Measurements from ENCODE around the gene JAKMIP1.

JAKMIP1 gene
- 0.24 to 1.2 reads per million in 2 donors for total RNA-seq

DNA sequence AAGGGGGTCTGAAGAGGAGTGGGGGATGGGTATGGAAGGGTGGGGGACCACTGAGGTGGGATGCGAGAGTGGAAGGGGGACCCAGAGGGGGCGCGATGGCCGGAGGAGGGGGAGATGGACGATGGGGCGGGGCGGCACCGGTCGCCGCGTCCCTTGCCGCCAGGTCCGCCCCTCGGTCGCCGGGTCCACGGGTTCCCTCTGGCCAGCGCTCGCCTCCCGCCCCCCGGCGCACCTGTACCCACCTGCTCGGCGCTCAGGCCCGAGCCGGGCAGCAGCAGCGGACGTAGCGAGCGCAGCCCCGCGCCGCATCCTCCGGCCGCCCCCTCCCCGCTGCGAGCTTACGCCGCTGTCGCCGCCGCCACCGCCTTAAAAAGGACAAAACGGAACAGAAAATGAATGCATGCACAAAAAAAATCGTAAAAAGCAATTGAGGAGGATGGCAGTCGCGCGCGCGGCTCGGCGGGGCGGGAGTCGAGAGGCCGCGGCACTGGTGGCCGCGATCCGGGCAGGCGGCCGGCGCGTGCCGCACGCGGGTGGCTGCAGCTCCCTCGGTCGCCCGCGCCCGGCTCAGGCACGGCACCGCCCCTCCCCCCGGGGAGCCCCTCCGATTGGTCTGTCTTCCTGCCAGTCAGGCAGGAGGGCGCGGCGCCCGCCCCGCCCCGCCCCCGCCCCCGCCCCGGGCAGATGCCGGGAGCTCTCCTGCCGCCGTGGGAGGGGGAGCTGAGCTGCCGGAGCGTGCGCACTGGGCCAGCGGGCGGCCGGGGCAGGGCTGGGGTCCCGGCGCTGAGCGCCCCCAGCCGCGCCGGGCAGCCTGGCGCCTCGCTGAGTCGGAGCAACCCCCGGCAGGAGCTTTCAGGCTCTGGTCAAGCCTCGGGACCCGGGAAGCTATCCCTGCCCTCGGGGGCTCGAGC is at the start of gene JAKMIP1:
JAKMIP1 (minus strand) TSS at position 539 of the 911 bp plus-strand sequence. CDS start 87,699 bp downstream, outside the sequence.
- peak; percentile 83 for DNase-seq

DNA sequence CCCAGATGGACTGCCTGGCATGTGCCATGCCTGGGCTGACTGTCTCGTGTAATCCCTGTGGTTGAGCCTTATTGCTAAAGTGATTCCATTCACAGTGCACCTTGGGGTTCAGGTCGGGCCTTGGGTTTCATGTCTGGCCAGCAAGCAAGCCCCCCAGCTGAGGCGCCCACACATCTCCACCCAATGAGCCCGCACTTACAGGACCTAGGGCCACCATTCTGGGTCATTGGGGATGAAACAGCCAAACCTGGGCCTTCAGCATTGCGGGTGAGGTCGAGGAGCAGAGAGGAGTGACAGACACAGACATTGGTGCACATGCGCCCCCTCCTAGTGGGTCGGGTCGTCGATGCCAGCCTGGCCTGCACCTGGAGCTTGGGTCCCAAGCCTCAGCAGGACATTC is 48.0 kb upstream of the JAKMIP1 start:
- DNase-seq, result no peak

DNA sequence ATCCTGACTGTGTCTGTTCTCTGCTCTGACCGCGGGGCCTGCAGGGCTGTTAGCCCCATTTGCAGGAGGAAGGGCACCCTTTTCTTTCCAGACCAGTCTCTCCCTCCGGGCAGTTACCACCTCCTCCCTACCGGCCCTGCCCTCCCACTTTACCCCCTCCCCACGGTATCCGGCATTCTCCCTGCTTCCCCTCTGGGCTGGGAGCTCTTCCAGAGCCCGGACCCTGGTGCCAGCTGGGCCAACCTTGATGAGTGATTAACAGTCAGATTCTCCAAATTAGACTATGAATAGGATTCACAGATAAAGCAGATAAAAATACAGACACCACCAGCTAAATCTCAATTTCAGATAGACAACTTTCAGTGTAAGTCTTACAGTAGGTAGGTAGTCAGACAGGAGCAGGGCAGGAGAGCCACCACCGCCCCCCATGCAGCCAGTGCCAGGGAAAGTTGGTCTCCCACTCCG is 45.9 kb upstream of the JAKMIP1 start:
- DNase-seq, result no peak

DNA sequence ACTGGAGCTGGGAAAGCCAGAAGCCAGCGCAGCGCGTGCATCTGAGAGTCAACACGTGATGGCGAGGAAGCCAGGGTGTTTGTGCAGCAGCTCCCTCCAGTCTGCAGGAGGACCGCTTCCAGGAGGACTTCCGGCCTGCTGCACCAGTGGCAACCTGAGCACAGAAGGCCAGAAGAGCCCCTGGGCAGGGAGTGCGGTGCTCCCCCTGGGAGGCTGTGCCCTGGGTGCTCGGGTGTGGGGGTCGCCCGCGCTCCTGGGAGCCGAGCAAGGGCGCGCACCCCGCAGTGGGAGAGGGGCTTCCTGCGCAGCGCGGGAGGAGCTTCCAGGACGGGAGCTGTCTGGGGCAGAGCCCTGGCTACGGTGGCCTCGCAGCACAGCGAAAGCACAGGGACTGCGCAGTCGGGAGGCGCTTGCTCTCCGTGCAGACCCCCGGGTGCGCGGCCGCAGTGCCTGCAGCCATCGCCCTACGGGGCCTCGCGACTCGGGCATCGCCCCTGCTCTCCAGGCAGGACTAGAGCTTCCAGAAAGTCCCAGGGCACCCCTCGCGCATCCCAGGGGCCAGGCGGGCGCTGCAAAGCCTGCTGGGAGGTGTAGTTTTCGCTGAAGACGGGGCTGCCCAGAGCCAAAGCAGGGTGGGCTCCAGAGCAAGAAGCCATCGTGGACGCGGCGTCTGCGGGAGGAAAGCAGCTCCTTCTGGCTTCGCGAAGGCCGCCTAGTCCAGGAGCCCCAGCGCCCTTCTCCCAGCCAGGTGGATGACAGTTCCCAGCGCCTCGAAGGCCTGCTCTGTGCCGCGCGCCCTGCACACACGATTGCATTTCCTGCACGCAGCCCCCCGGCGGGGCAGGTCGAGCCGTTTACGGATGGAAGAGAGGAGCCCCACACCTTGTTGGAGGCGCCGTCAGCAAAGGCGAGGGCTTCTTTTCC is 45.2 kb upstream of the JAKMIP1 start:
- no peak for DNase-seq

DNA sequence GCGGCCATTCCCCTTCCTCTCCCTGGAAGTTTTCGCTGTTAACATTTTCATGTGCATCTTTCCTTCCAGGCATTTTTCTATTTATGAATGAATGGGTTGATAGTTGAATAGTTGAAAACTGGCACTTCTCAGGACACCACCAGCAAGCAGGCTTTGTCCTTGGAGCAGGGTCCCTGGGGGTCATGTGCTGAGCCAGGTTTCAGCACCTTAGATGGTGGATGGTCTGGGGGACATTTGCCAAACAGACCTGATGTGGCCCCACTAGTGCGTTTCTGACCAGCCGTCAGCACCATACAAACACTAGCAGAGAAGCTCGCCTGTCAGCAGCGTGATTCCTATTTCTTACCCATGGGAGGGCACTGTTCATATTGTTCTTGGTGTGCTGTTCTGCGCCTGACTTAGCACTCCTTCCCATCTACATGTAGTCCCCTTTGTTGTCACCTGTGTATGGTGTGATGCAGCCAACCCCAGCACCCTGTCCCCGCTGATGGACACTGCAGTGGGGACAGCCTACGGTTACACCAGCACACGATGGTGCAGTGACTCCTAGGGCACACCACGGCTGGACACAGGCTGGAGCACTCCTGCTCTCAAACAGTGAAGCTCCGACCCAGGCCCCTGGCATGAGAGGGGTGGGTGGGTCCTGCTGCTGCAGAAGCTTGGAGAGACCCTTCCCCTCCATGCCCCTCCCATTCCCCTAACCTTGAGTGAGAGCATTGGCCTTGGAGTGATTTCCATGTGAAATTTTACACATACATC is 42.1 kb upstream of the JAKMIP1 start:
- DNase-seq, result no peak

DNA sequence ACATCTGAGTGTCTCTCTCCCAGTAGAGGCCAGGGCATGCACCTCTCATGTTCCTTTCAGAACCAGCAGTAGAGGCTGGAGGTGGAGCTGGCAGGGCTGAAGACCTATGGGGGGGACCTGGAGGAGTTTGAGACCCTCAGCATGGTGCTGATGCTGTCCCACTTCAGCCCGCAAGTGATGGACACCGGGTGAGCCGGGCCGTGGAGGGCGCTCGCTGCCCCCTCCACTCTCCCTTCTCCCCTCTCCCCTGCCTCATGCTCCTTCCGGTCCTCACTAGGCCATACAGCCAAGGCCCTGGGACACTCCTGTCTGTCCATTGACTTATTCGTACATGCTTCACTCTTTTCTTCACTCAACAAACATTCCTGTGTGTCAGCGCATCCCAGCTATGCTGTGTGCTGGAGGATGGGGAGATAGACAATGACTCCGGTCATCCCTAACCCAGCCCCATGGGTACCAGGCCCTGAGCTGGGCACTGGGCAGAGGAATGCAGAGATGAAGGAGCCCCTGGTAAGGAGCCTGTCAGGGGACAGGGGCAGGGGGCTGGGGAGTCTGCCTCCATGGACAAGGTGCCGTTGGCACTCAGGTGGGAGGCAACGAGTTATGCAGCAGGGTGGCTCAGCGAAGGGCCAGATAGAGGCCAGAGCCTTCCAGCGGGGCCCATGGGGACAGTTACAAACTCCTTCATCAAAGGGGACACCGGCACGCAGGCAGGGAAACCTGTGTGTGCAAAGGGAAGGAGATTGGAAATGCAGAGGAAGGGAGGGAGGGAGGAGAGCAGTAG is 40.9 kb upstream of the JAKMIP1 start:
- DNase-seq, result no peak

DNA sequence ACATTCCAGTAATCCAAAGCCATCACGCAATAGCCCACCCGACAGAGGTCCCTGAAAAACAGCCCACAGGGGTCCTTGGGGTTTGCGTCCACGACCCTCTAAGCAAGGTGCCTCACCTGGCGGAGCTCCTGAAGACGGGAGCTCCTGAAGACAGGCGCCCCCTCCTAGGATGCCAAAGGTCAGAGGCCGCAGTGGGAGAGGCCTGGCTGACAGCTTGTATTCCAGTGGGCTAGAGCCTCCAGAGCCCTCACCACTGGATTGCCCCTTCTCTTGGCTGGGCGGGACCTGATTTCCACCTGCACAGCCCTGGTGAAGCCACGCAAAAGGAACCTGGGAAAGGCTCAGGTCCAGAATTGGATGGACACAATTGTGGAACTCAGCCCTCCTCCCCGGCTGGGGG is 39.6 kb upstream of the JAKMIP1 start:
- no peak for DNase-seq

DNA sequence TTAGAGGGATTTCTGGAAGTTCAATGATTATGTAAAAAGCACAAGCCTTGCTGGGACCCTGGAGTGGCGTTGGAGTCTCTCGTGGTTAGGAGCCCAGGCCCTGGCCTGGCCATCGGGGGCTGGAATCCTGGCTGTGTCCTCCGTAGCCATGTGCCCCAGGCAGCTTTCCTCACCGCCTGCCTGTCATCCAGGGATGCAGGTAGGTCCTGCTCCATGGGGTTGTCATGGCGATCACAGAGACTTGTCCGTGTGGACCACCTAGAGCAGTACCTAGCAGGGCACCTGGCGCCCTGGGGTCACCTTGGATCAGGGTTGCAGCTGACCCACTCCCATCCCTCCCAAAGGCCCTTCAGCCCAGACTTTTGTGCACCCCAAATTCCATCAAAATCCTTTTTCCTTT is 39.1 kb upstream of the JAKMIP1 start:
- no peak for DNase-seq

DNA sequence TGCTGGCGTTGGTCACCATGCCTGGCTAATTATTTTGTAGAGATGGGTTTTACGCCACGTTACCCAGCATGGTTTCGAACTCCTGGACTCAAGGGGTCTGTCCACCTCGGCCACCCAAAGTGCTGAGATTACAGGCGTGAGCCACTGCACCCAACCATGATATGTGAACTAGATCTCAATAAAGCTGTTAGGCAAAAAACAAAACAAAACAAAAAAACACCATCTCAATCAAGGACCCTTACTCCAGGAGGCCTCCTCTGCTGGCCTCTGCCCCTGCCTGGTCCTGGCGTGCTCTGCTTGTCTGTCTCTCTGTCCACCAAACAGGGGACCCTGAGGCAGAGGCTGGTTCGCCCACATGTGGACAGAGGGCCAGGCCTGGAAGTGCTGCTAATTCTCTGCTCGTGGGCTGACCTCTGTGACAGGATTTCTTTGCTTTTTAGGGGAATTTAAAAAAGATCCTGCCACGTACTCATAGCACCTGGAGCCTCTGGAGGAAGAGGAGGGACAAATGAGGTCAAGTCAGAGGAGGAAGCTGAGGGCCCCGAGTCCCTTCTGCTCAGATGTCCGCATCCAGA is 36.6 kb upstream of the JAKMIP1 start:
- no peak for DNase-seq

DNA sequence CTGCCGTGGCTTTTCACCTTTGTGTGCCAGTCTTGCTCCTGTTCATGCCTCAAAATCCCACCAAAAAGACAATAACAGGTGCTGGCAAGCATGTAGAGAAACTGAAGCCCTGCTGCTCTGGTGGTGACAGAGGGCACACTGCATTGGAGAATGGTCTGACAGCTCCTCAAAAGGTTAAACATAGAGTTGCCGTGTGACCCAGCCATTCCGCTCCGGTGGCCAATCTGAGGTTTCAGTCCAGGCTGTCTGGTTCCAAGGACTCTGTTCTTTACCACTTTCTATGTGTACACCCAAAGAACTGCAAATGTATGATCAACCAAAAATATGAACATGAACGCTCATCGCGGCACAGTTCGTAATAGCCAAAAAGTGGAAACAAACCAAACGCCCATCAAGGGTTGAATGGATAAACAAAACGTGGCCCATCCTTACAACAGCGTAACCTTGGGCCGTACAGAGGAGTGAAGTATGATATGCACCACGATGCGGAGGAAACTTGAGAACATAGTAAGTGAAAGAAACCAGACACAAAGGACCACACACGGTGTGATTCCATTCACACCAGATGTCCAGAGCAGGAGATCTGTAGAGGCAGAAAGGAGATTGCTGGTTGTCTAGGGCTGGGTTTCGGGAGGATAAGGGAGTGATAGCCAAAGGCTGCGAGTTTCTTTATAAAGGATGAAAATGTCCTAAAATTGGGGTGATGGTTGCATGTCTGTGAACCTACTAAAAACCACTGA is 35.7 kb upstream of the JAKMIP1 start:
- no peak for DNase-seq

DNA sequence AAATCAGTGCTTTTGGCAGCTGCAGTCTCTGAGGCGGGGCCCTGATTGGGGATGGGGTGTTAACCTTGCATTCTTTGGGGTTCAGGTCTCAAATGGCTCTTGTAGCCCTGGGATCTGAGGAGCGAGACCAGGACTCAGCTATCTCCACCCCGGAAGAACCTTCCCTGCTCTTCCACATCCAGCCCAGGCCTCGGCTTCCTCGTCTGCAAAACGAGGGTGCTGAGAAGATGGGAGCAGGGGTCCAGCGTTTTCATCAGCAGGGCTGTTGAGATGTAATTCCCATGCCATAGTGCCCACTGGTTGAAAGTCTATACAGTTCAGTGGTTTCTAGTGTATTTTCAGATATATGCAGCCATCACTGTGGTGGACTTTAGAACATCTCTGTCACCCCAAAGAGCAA is 34.7 kb upstream of the JAKMIP1 start:
- DNase-seq, result no peak

DNA sequence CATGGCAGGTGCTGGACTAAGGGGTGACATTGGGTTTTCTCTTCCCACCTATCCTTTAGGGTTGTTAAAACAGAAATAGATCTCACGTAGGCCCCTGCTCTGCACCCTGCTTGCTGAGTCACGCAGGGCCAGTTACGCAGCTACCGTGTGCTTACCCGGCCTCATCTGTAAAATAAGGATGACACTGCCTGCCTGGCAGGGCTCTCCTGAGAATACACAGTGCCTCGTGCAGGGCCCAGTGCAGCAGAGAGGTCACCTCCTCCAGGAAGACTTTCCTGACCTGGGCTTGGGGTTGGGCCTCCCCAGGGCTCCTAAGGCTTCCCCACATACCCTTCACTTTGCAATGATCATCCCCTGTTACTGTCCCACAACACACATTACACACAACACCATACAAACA is 33.6 kb upstream of the JAKMIP1 start:
- DNase-seq, result no peak

DNA sequence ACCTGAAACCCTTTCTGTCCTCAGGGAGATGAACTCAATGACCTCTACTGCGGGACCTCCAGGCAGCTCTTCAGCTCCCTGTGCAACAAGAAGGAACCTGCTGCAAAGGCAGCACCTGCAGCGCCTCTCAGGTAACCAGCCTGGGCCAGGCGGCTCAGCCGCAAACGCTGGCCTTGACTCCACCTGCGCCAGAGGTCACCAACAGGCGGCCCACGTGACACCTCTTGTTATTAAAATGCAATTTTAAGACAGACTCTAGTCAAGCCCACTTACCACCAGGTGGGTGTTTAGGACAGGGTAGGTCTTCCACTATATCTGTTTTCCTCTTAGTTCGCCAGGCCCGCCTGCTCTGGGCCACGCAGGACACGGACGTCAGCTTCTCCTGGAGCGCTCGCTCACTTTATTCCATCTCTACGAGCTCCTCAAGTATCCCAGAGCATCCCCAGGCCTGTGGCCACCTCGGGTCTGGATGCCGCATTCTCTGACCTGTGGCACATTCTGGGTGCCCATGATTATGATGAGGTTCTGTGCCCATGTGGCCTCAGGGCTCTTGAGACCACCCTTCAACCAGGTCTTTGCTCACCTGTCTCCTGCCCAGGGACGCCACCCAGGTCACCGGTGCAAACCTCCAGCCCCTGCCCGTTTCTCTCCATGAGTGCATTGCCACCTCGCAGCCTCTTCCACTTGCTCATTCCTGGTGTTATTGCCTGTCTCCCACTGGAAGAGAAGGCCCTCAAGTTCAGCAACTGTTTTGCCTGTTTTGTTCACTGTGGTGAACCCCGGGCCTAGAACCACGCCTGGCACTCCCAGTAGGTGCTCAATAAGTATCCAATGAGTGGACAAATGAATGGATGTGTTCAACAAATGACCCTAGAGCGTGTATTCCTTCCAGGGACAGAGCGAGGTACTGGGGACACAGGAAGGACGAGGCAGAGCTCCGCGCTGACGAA is 32.8 kb upstream of the JAKMIP1 start:
- no peak for DNase-seq

DNA sequence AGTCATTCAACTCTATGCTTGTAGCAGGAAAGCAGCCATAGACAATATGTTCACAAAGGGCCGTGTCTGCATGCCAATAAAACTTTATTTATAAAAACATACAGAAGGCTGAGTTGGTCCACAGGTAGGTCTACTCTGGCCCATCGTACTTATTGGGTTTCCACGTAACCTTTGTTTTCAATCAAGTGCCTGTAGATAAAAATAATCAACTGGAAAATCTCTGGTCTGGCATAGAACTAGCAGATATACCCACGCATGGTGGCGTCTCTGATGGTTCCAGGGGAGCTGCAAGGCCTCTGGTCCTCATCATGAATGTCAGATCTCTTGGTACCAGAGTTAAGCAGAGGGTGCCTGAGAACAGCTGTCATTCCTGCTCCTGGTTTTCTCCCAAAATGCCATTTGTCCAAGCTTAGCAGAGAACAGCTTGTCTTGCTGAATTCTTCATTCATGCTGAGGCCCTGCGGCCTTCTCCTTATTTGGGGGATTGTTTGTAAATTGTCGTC is 31.4 kb upstream of the JAKMIP1 start:
- no peak for DNase-seq

DNA sequence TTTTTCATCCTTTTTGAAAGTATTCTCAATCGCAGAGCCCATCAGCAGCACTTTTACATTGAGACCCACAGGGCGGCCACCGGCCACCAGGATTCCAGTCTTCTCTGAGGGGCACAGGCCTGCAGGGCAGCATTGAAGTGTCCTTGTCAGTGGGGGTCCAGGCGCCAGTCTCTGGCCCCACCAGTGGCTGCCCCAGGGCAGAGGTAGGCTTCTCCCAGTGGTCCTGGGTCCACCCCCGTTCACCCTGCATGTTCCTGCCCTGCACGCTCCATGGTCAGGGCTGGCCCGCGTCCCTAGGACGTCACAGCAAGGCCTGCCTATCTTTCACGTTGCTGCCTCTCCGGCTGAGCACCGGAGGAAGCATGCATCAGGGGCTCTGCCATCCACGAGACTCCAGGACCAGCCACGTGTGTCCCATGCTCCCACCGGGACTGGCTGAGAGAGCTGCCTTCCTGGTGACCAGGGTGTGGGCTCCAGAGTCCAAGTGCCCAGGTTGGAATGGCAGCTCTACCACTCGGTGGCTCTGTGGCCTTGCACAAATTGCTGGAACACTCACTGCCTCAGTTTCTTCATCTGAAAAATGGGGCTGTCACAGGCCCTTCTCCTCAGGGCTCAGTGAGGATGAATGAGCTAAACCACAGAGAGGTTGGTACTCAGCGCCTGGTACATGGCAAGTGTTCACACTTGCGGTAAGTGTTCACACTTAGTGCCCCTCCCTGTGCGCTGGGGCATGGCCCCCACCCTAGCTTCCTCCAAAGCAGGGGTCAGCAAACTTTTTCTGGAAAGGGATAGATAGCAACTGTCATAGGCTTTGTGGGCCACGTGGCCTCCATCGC is 30.7 kb upstream of the JAKMIP1 start:
- no peak for DNase-seq

DNA sequence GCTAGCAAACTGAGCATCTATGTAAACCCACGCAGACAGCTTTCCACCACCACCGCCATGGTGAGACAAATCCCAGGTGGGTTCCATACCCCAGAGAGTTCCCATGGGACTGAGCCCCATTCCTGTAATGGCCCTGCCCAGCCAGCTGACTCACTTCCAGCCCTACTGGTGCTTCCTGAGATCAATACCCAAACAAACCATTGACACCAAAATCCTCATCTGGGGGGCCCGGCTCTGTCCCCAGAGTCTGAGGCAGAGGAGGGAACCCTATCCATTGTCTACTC is 30.1 kb upstream of the JAKMIP1 start:
- no peak for DNase-seq

DNA sequence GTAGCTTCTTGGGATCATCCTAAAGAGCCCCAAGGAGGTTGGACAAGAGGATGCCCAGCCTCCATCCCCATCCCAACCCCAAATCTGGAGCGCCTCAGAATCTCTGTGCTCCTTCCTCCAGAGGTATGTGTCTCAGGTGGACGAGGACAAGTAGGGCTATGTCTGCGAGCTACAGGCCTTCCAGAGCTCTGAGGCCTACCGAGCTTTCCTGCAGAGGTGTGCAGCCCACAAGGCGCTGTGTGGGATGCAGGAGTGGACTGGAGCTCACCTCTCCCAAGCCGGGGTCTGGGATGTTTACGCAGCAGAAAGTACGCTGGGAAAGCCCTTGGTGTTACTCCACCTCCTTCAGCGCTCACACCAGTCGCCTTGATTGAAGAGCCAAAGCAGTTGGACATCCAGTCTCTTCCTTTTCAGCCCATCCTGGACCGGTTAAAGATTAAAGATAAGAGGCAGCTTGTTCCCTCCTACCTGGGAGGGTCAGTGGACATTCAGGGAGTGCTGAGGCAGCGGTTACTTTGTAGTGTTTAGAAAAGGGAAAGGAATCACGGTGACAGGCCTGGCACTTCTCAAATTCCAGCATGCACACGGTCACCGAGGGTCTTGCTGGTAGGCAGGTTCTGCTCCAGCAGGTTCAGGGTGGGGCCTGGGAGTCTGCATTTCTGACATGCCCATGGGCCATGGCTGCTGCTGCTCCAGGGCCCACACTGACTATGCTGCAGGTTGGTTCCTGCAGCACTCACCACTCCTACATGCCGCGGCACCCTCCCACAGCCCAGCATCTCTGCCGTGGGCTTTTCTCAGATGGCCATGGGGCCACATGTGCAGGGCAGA is 29.5 kb upstream of the JAKMIP1 start:
- DNase-seq, result no peak

DNA sequence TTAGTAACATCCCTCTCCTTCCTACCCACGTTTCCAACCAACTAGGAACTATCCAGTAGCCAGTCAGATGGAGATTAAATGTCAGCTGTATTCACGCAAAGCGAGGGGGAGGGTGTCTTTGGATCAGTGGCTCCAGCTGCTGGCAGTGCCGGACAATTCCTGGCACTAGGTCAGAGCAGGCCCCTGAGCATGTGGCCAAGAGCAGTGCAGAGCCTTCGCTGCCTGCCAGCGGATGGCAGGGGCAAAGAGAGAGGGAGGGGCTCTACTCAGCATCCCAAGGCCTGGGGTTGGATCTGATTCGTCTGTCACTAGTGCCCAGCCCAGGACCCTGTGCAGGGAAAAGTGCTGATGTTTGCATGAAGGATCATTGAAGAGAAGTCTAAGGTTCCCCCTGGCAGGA is 28.7 kb upstream of the JAKMIP1 start:
- no peak for DNase-seq
